ENCODE measurements around the gene AK3. TPM values are rescaled to one million over a fixed set of nuclear protein-coding genes. Genes with fewer than 3 reads are reported as not detected.
A peak's percentile ranks its signal among the peaks of the same experiment; 100 is the strongest.

Gene AK3
- total and polyA plus RNA-seq, 2 donors (not counting 3 experiments of a cell fraction or from before 2014, with no cell fraction given) = 20.6 to 42.3 TPM

GRCh38 chr9:4738866-4739586 lies 2.0 kb downstream of the AK3 start:
- CTCF ChIA-PET = interaction anchor here (1.6 to 2.4 kb wide), 2 partner anchors 60 to 356 kb away, joined by 5 to 6 read pairs; partner anchors contain the start of gene CDC37L1
- H3K79me2 ChIP-seq (ENCODE audit: control insufficient read depth, insufficient read depth, low read length) = peaks cover 33% of the 10 kb centered on the region
- DNase-seq (ENCODE audit: low read depth, low spot score) = no peak

GRCh38 chr9:4734150-4734549 lies 6.9 kb downstream of the AK3 start:
- H3K4me2 ChIP-seq (ENCODE audit: insufficient read depth, low read length) = no peak overlapping the region
- peaks cover 32% of the 10 kb centered on the region for H3K79me2 ChIP-seq (ENCODE audit: control insufficient read depth, insufficient read depth, low read length)
- POLR2A ChIA-PET = no interaction called here
- FAIRE-seq (no peak), DNase-seq (ENCODE audit: low read depth, low spot score) (no peak)
- H3K9me1 ChIP-seq (replicated peaks; ENCODE audit: control insufficient read depth, extremely low read depth, insufficient read depth, low read length) = no peaks in the 10 kb centered on the region
- intact Hi-C loops (cut with micrococcal nuclease) = no loop called here
- no peak overlapping the region for H3K4me3 ChIP-seq (replicated peaks in 1 of 3; ENCODE audit: insufficient read depth in 1 of 3, low read depth in 1 of 3, low read length in 3 of 3)
- BruUV-seq (replicated peaks) = no TSS peak
- H3K27me3 ChIP-seq (ENCODE audit: control insufficient read depth in 2 of 2, insufficient read depth in 2 of 2, low read length in 2 of 2) = no peaks in the 10 kb centered on the region
- no peak overlapping the region for H3K9ac ChIP-seq (replicated peaks; ENCODE audit: extremely low read depth, insufficient read depth, low read length)
- H3K27ac ChIP-seq (ENCODE audit: insufficient read depth, low read depth, low read length) = no peak overlapping the region
- H3K36me3 ChIP-seq (ENCODE audit: control insufficient read depth in 2 of 2, extremely low read depth in 1 of 2, insufficient read depth in 2 of 2, low read length in 2 of 2) = no peaks in the 10 kb centered on the region
- no peaks in the 10 kb centered on the region for H3K9me3 ChIP-seq (replicated peaks; ENCODE audit: control insufficient read depth, insufficient read depth, low read length)
- TF ChIP-seq POLR2A (IDR thresholded peaks at IDR 0.05; ENCODE audit: low read depth, low read length) (no peak), POLR2AphosphoS5 (IDR thresholded peaks at IDR 0.05; ENCODE audit: insufficient read depth, low read depth, low read length) (no peak), FOS (IDR thresholded peaks at IDR 0.05; ENCODE audit: borderline replicate concordance, insufficient read depth, low read length) (no peak), EZH2 (IDR thresholded peaks at IDR 0.05; ENCODE audit: borderline replicate concordance, low read depth, low read length, severe bottlenecking) (no peak)
- CTCF ChIA-PET = no interaction called here
- no peaks in the 10 kb centered on the region for H4K20me1 ChIP-seq (replicated peaks; ENCODE audit: control insufficient read depth, extremely low read depth, insufficient read depth, low read length)
- no peak overlapping the region for H2AFZ ChIP-seq (ENCODE audit: low read depth, low read length)
- dilution Hi-C loops (cut with MboI; ENCODE audit: extremely low pct_ligation_motif_present, low sequenced_read_pairs) = no loop called here
- H3K4me1 ChIP-seq (ENCODE audit: control insufficient read depth, extremely low read depth, insufficient read depth, low read length) = peaks cover 3% of the 10 kb centered on the region

More at GRCh38 chr9:4738866-4739586, 2.0 kb downstream of the AK3 start:
- H3K9me1 ChIP-seq (replicated peaks; ENCODE audit: control insufficient read depth, extremely low read depth, insufficient read depth, low read length) = no peaks in the 10 kb centered on the region
- POLR2A ChIA-PET = no interaction called here
- no peaks in the 10 kb centered on the region for H3K36me3 ChIP-seq (ENCODE audit: control insufficient read depth in 2 of 2, extremely low read depth in 1 of 2, insufficient read depth in 2 of 2, low read length in 2 of 2)
- H3K4me3 ChIP-seq (replicated peaks in 1 of 3; ENCODE audit: insufficient read depth in 1 of 3, low read depth in 1 of 3, low read length in 3 of 3) = peak overlapping the region in 2 of 3 experiments; percentile 69 to 94
- H2AFZ ChIP-seq (ENCODE audit: low read depth, low read length) = no peak overlapping the region
- H3K9ac ChIP-seq (replicated peaks; ENCODE audit: extremely low read depth, insufficient read depth, low read length) = no peak overlapping the region
- H4K20me1 ChIP-seq (replicated peaks; ENCODE audit: control insufficient read depth, extremely low read depth, insufficient read depth, low read length) = no peaks in the 10 kb centered on the region
- TF ChIP-seq GATA2 (IDR thresholded peaks at IDR 0.05; ENCODE audit: insufficient read depth, insufficient read length, low read depth, low read length) (no peak), POLR2AphosphoS5 (IDR thresholded peaks at IDR 0.05; ENCODE audit: insufficient read depth, low read depth, low read length) (no peak), EZH2 (IDR thresholded peaks at IDR 0.05; ENCODE audit: borderline replicate concordance, low read depth, low read length, severe bottlenecking) (no peak)
- dilution Hi-C loops (cut with MboI; ENCODE audit: extremely low pct_ligation_motif_present, low sequenced_read_pairs) = no loop called here
- intact Hi-C loops (cut with micrococcal nuclease) = no loop called here
- BruUV-seq (replicated peaks) = no TSS peak
- no peak for FAIRE-seq
- peak overlapping the region; percentile 100 for H3K4me2 ChIP-seq (ENCODE audit: insufficient read depth, low read length)
- no peak overlapping the region for H3K27ac ChIP-seq (ENCODE audit: insufficient read depth, low read depth, low read length)
- no peaks in the 10 kb centered on the region for H3K27me3 ChIP-seq (ENCODE audit: control insufficient read depth in 2 of 2, insufficient read depth in 2 of 2, low read length in 2 of 2)
- H3K9me3 ChIP-seq (replicated peaks; ENCODE audit: control insufficient read depth, insufficient read depth, low read length) = no peaks in the 10 kb centered on the region
- peaks cover 10% of the 10 kb centered on the region for H3K4me1 ChIP-seq (ENCODE audit: control insufficient read depth, extremely low read depth, insufficient read depth, low read length)
